COR-L47 (cell line): ENCODE measurements around the gene PRICKLE2.

Experiments
- DNase-seq: peaks from one replicate; lab custom pipeline; 2025; lab: John Stamatoyannopoulos, UW

The PRICKLE2 gene

DNA sequence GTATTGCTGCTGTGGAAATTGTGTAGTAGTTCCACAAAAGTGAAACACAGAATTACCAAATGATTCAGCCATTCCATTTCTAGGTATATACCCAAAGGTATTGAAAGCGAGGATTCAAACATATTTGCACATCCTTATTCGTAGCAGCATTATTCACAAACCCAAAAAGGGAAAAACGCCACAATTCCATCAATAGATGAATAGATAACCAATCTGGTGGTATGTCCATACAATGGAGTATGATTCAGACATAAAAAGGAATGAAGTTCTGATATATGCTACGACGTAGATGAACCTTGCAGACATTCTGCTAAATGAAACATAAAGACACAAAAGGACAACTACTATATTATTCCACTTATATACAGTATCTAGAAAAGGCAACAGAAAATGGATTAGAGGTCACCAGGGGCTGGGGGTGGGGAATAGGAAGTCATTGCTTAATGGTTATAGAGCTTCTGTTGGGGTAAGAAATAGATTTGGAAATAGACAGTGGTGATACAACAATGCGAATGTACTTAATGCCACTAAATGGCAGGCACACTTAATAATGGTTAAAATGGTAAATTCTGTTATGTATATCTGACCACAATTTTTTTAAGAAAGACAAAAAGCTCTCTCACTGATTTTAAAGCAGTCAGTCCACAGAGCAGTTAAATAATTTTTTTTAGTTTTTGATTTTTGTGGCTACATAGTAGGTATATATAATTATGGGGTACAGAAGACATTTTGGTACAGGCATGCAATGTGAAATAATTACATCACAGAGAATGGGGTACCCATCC lies 150.2 kb downstream of the PRICKLE2 start:
- no peak for DNase-seq

DNA sequence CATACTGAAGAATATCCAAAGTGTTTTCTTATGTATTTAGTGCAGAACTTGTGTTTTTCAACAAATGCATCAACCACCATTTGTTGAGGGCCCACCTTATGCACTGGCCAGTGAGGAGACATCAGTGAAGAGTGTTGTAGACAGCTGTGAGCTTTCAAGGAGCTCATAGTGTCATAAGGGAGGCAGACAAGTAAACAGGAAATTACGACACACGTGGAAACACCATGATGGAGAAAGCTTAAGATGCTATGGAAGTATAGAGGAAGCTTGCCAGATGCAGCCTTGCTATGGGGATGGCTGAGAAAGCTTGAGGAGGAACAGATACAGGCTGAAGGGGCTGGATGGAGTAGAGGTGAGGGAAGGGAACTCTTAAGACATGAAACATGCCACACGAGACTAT lies 151.2 kb downstream of the PRICKLE2 start:
- DNase-seq = no peak

DNA sequence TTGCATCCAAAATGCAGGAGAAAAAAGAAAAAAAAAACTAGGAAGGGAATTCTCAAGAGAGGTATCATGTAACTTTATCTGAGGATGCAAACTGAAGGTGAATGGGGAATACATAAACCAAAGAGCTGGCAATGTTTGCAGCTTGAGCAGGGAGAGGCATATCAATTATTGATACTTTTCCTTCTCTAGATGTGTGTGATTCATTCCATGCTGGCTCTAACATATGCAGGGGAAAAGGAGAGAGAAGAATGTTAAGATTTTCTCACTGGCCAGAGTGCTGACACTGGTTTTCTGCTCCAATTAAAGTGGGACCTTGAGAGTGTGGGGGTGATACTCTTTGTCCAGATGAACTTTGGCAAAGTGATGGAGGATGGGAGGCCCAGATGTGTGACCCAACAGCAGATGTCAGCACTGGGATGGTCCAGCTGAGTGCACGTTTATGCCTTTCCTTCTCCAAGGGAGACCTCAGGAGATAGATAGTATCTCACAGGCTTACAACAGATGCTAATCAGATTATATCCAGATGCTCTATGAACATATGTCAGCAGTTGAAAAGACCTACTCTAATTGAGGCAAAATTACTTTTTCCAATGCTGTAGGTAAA lies 152.0 kb downstream of the PRICKLE2 start:
- DNase-seq = no peak

DNA sequence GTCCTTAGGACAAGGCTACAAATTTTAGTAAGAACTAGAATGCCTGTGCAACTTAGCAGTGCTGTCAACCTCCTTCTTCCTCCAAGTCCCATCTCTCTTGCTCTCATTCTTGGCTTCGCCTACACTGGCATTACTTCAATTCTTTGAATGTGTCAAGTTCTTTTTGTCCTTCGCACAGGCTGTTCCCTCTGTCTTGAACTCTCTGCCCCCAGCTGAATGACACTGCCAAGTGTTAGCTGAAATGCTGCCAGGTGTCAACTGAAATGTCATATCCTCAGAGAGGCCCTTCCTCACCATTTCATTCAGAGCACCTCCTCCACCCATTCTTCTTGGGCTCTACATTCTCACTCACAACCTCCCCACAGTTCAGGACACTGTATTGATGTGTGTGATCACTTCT lies 153.1 kb downstream of the PRICKLE2 start:
- DNase-seq = no peak

DNA sequence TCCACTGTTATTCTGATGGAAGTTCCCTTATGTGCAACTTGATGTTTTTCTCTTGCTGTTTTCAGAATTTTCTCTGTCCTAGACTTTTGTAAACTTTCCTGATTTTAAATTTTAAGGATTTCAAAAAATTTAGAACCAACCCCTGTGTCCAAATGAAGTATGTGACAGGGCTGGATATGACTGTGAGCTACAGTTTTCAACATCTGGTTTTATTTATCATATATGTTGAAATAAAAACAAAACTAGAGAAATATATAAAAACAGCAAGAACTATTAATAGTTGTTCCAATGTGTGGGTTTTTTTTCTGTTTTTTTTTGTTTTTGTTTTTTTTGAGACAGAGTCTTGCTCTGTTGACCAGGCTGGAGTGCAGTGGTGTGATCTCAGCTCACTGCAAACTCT lies 154.6 kb downstream of the PRICKLE2 start:
- no peak for DNase-seq

DNA sequence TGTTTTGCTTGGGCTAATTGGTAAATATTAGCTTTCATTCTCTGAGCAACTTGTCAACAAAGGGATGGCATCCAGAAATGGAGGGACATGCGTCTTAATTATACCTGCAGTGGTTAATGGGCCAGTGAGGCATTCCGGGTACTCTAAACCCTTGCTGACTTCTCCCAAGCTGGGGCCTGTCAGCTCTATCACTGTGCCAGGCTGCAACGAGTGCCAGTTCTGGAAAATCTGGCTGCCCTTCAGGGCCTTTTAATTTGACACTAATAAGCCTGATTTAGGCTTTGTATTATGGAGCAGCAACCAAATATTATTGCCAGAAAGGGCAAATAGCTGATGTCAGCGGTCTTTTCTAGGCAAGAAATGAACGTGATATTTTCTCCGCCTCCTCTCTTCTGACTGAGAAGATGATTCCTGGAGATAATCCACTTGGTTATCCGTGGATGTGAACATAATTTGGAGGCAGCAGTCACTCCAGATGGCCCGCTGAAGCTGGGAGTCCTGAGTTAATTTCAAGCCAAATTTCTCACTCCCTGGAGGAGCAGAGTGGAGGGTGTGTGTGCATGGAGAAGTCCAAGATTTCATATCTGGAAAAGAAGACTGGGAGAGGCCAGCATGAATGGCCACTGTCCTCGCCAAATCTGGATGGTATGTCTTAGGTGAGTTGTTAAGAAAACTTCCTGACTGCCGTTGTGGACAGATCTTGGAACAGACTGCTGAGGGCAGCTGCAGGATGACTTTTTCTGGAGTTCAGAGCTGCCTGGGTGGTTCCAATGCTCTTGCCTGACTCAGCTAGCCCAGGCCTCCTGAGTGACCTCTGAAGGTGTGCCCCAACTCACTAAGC lies 157.5 kb downstream of the PRICKLE2 start:
- peak; percentile 55 for DNase-seq

DNA sequence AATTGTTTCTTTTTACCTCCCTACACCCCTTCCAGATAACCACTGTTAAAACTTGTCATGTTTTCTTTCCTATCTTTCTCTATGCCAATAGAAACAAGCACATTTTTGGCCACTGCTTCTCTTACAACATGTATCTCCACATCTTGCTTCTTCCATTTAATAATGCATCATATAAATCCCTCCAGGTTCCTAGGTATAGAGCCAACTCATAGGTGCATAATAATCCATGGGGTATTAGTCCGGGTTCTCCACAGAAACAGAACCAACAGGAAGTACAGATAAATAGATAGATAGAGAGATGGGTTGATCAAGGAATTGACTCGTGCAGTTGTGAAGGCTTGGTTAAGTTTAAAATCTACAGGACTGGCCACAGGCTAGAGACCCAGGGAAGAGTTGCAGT lies 160.5 kb downstream of the PRICKLE2 start:
- DNase-seq = no peak

DNA sequence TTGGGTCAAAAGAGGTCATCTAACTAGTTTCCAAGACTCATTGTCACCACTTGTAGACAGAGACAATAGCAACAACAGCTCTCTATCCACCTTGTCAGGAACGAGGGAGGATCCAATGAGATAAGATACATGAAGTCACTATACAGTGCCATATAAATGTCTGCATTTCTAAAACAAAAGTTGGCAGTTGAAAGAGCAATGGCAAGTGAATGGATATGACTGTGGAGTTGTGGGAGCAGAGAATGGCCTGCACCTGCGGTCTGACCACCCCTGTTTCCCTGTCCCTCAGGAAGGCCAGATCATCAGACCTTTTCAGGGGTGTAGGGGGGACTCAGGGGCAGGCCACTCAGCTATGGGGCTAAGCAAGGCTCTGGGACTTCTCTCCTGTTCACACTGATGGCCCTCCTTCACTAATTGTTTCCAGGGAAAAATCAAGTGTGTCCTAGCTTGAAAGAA lies 161.3 kb downstream of the PRICKLE2 start:
- DNase-seq = no peak

DNA sequence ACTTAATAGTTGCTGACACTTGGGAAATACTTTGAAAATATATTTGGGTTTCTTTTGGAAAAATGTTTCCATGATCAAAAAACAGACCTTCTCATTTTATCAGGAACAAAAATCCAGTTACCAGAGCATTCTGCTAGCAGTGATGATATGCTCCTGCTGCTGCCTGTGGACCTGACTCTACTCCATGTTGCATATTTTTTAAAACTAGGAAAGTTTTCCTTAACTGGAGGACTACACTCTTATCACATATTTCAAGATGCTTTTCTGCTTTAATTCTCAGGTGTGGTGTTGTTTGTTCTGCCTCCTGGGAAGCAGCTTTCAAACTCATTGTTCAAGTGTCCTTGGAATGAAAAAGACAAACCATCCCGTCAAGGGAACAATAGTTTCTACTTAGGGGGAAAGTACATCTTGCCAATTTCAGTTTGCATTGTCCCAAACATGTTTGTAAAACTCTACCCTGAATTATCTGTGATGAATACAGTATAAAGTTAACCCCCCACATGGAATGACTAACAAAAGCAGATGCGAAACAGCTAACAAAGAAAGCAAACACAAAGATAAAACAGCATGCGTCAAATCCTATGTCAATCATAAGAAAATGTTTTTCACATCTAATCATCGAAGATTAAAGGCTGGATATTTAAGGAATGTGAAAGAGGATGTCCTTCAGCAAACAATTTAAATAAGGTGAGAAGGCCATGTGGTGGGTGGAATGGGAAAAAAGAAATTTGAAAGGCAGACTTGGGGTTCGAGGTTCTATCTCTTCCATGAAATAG lies 161.9 kb downstream of the PRICKLE2 start:
- DNase-seq = no peak

DNA sequence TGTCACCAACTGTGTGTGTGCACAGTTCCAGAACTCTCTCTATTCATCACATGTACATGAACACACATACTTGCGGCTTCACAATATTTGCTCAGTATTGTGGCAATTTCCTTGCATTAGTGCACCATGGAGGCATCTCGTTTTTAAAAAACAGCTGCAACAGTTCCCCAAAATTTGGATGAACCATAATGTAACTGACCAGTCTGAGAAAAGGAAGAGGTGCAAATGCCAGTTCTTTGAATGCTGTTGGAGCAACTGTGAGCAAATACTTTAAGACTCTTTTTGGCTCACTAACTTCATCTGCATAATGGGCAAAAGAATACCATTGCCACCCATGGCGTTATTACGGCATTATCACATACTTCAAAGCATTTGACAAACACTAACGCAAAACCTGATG lies 163.6 kb downstream of the PRICKLE2 start:
- DNase-seq = no peak

DNA sequence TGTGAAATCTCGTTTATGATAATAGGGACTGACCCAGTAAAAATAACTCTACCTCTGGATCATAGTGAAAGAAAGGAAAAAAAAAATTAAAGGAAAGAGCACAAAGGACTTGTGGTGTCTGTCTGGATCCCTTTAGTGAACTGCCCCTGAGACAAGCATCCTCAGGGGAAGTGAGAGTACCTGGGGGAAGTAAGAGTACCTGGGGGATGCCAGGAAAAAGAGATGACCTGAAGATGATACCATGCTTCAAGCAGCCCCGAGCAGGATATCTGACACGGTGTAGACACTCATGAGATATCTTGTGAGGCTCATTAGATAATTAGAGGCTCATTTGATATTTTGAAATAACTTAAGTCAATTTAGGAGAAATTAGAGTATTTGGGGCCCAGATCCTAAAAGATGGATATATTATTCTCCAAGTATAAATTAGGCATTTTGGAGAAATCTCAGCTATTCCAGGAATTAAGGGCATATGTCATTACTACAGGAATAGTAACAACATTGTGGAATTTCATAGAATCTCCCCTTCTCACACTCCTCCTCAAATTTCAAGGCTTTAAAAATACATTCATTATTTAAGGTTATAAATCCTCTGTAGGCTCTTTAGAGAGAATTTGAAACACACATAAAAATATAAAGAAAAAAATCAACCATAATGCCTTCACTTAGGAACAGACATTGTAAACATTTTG lies 165.6 kb downstream of the PRICKLE2 start:
- DNase-seq = no peak

DNA sequence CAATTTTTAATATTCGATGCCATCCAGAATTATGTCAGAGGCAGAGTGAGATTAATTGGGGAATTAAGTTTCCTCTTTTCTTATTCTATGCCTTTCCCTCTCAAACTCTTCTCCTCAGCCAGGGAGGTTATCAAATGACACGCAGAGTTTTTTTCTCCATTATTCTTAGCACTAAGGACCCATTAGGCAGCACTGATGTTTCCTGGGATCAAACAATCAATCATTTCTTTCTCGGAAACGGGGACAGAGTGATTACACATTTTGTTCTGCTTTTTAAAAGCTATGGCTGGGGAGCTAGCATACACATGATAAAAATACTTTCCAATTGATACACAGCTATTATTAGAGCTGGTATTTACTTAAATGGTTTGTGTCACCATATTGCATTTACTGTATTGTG lies 166.7 kb downstream of the PRICKLE2 start:
- no peak for DNase-seq

DNA sequence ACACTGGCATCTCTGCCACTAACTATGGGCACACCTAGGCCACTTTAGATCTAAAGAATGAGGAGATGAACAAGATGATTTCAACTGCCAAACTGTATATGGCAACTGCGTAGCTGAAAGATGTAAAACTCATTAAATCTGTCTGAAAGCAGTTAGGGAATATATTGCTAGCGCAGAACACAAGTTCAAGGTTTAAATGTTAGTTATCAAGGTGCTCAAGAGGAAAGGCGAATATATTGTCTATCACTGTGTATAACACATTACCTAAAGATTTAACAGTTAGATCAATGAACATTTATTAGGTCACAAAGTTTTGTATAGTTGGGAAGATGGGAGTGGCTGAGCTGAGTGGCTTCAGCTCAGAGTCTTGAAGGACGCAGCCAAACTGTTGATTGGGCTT lies 168.0 kb downstream of the PRICKLE2 start:
- no peak for DNase-seq

DNA sequence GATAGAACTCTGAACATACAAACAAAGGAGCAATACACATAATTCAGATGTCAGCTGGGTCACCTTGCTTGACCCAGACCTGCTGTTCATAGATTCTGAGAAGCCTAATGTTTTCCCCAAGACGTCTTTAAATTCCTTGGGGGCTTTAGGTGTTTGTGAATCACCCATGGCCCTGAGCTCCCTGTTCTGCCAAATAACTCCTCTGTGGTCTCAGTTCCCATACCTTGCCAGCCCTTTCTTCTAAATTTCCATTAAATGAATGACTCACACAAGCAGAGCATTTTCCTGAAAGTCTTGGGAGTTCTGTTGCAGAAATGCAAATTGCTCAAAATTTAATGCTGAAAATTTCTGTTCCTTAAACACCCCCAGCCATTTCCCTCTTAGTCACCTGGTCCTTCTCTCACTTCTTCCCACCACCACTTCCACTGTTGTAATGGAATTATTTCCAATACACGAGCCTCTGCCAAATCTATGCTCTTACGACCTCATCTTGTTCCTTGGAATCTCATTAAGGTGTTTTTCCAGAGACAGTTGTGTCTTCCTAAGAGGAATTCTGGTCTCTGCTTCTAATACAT lies 168.6 kb downstream of the PRICKLE2 start:
- no peak for DNase-seq

DNA sequence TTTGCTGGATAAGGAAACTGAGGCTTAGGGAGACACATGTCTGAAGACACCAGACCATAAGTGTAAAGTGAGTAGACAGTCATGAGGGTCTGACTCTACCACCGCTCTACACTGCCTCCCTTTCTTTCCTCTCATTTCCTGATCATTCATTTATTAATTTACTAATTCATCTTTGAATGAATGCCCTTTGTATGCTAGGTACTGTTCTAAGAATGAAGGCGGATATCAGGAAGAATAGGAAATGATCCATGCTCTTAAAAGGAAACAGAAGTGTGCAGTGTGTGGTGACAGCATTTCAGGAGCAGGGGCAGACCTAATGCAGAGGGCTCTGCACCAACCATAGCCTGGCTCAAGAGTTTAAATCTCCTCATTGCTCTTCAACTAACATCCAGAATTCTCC lies 170.2 kb downstream of the PRICKLE2 start:
- DNase-seq = no peak

DNA sequence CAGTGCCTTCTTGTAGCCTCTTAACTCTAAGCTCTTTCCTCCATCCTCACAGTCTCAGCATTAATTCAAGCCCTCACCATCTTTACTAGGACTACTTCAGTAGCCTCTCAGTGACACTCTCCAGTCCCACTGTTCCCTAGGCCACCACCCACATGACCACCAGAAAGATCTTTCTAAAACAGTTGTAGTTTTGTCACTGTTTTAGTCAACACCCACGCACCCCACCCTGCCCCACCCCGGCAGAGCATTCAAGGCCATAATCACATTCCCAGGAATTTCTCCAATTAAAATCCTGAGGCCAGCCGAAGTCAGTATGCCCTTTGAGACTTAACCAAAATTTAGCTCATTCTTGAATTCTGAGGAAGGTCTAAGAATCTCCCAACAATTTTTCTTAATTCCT lies 170.8 kb downstream of the PRICKLE2 start:
- no peak for DNase-seq

DNA sequence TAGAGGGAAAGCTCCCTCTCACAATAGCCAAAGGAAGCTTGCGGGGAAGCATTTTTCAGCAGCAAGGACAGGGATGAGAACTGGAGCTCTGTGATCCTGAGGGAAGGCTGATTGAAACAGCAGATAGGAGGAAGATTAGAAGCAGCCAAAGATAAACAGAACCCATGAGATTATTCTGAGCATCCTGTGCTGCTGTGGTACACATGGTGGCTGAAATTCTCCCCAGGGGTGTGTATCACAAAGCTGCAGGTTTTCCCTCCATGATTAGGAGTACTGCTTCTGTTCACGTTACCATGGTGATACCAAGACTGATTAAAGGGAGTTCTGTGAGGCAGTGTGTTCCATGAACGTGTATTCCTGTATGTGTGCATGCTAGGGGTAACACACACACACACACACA lies 171.7 kb downstream of the PRICKLE2 start:
- peak; percentile 4 for DNase-seq

DNA sequence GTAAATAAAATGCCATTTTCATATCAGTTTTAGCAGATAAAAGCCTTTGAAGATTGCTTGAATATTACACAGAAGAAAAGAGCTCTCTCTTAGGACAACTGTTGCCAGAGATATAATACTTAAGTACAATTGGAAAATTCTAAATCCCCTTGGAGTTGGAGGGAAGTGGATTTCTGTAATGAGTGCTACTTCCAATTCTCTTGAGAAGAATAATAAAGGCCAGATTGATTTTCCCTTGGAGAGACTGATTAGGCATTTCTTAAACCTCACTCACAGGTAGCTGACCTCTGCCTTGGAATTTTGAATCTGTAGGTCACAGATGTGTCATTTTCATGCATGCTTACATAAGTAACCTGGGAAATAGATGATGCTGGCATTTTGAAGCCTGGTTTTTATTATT lies 172.1 kb downstream of the PRICKLE2 start:
- DNase-seq = no peak

DNA sequence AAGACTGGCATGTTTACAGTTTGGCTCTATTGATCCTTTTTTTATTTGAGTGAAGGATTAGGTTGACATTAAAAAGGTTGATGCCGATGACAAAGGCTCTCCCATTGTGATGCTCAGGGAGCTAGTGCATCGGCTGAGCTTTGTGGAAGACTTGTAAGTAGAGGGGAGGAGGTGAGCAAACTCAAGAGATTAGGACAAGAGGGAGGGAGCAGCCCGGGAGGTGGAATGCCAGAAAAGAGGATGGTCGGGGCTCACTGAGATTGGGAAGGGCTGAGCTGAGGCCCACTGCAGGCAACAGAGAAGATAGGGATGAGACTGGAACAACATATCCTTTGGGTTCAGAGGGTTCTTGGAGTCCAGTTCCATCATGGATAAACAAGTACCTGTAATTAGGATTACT lies 175.4 kb downstream of the PRICKLE2 start:
- no peak for DNase-seq

DNA sequence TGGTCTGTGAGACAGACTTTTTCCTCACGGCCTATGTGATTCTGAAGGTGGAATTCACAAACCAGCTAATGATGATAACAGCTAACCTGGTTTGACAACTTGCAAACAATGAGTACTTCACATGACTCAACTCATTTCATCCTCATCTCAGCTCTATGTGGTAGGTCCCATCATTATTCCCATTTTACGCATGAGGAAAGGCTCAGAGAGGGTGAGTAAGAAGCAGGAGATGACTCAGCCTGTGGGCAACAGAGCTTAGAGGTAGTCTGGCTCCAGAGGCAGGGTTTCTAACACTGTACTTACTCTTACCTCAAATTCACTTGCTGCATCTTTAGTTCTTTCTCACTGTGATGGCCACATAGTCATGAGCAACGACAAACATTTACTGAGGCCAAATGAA lies 176.1 kb downstream of the PRICKLE2 start:
- no peak for DNase-seq

DNA sequence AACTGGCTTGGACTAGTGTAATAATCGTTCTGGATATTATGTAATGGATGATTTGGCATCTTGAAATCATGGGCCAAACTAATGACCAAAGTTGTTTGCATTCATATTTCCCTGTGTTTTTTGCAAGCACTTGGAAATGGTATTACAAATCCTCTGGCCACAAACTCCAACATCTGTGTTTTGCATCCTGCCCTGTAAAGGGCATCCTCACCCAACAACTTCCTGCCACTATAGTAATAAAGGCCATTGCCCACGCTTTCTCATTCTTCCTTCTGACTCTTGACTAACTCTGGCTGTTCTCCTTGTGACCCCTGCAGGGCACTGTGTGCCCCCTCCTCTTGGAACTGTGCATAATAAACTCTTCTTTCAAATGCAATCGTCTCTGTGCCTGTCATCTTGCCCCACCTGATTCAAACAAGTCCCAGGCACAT lies 176.6 kb downstream of the PRICKLE2 start:
- no peak for DNase-seq
